NB4 (cell line): Measurements from ENCODE around the gene SLC28A2.

Source experiments
- MYC ChIP-seq: IDR thresholded peaks from 2 replicates; pipeline ENCODE4 v1.6.1; 2011; ENCODE audit warnings: low read depth, low read length
- POLR2A ChIP-seq: IDR thresholded peaks from 2 replicates; pipeline ENCODE4 v1.6.1; 2011; ENCODE audit warnings: mild to moderate bottlenecking; ENCODE audit not compliant: insufficient read length; ENCODE audit errors: extremely low read depth
- TF ChIP-seq, protein P1 (sequence below): IDR thresholded peaks from one replicate; pipeline ENCODE4 v1.5.1; 2012; ENCODE audit warnings: low read depth, low read length
- TF ChIP-seq, protein P2 (sequence below): IDR thresholded peaks from 2 replicates; pipeline ENCODE4 v1.6.1; 2011; ENCODE audit warnings: low read depth, low read length

DNA sequence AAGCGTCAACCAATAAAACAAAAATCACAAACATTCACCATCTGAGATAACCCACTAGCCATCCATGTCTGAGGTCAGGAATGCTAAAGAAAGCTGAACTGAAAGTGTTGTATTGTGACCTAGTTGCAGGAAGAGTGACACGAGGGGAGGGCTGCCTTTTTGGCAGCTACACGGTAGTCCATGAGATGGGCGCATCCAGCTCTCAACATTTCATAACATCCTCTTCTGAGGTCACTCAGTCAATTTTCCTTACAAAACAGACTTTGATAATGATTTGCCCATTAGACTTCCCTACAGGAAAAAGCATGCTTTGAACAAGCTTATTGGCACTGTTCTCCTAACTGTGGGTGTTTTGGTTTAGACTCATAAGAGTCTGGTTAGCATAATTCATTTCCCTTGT, 48.9 kb upstream of the SLC28A2 start:
- TF ChIP-seq, protein P1, sequence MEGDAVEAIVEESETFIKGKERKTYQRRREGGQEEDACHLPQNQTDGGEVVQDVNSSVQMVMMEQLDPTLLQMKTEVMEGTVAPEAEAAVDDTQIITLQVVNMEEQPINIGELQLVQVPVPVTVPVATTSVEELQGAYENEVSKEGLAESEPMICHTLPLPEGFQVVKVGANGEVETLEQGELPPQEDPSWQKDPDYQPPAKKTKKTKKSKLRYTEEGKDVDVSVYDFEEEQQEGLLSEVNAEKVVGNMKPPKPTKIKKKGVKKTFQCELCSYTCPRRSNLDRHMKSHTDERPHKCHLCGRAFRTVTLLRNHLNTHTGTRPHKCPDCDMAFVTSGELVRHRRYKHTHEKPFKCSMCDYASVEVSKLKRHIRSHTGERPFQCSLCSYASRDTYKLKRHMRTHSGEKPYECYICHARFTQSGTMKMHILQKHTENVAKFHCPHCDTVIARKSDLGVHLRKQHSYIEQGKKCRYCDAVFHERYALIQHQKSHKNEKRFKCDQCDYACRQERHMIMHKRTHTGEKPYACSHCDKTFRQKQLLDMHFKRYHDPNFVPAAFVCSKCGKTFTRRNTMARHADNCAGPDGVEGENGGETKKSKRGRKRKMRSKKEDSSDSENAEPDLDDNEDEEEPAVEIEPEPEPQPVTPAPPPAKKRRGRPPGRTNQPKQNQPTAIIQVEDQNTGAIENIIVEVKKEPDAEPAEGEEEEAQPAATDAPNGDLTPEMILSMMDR, result no peak
- TF ChIP-seq, protein P2, sequence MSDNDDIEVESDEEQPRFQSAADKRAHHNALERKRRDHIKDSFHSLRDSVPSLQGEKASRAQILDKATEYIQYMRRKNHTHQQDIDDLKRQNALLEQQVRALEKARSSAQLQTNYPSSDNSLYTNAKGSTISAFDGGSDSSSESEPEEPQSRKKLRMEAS, result no peak
- TF ChIP-seq POLR2A, result no peak
- no peak for TF ChIP-seq MYC
